Smooth muscle cell of the brain vasculature (primary cell): ENCODE measurements around the gene SPOCK1.

Experiments
- DNase-seq: peaks from one replicate; pipeline ENCODE4 v3.0.0-alpha.2; 2012; ENCODE audit warnings: low read depth, low spot score

Gene SPOCK1

GRCh38 chr5:137158691-137159090, 340.4 kb downstream of the SPOCK1 start:
- no peak for DNase-seq

GRCh38 chr5:137156180-137156579, 342.9 kb downstream of the SPOCK1 start:
- DNase-seq = no peak

- no peak for DNase-seq
Observed at GRCh38 chr5:137155261-137156000, 343.7 kb downstream of the SPOCK1 start.

- no peak for DNase-seq
Observed at GRCh38 chr5:137152616-137153015, 346.5 kb downstream of the SPOCK1 start.

GRCh38 chr5:137148655-137149054, 350.5 kb downstream of the SPOCK1 start:
- no peak for DNase-seq

GRCh38 chr5:137148159-137148558, 351.0 kb downstream of the SPOCK1 start:
- no peak for DNase-seq

GRCh38 chr5:137147346-137147745, 351.8 kb downstream of the SPOCK1 start:
- no peak for DNase-seq

- DNase-seq = no peak
Observed at GRCh38 chr5:137146402-137146890, 352.7 kb downstream of the SPOCK1 start.

- no peak for DNase-seq
Observed at GRCh38 chr5:137145721-137146120, 353.4 kb downstream of the SPOCK1 start.

- DNase-seq = no peak
Observed at GRCh38 chr5:137144656-137145055, 354.5 kb downstream of the SPOCK1 start.

- no peak for DNase-seq
Observed at GRCh38 chr5:137142764-137143605, 356.1 kb downstream of the SPOCK1 start.

- no peak for DNase-seq
Observed at GRCh38 chr5:137142346-137142745, 356.8 kb downstream of the SPOCK1 start.

- no peak for DNase-seq
Observed at GRCh38 chr5:137141779-137142178, 357.3 kb downstream of the SPOCK1 start.

- no peak for DNase-seq
Observed at GRCh38 chr5:137136991-137137632, 362.0 kb downstream of the SPOCK1 start.

- no peak for DNase-seq
Observed at GRCh38 chr5:137134920-137135532, 364.1 kb downstream of the SPOCK1 start.

GRCh38 chr5:137129886-137130680, 369.0 kb downstream of the SPOCK1 start:
- no peak for DNase-seq

GRCh38 chr5:137128012-137128411, 371.1 kb downstream of the SPOCK1 start:
- no peak for DNase-seq

- DNase-seq = no peak
Observed at GRCh38 chr5:137126829-137127228, 372.3 kb downstream of the SPOCK1 start.

- no peak for DNase-seq
Observed at GRCh38 chr5:137122558-137122957, 376.6 kb downstream of the SPOCK1 start.

- no peak for DNase-seq
Observed at GRCh38 chr5:137122075-137122474, 377.1 kb downstream of the SPOCK1 start.

GRCh38 chr5:137119321-137119720, 379.8 kb downstream of the SPOCK1 start:
- DNase-seq = no peak
